Gastroesophageal sphincter (tissue), 3 donors: ENCODE measurements around the gene SGTA.

Experiments used
- CTCF ChIP-seq, 4 experiments: fragments of 200-600 bp in 2 of 4; fragments of 450-650 bp in 2 of 4; sonication (generic) in 1 of 4; IDR thresholded peaks; one replicate each; pipeline ENCODE4 v1.5.1; 2017 to 2019; ENCODE audit warnings: antibody characterized with exemption in 4 of 4, mild to moderate bottlenecking in 2 of 4, moderate library complexity in 2 of 4
- EP300 ChIP-seq: sonication (generic); formaldehyde crosslinking; IDR thresholded peaks from one replicate; pipeline ENCODE4 v1.6.1; 2017; ENCODE audit warnings: antibody characterized with exemption, mild to moderate bottlenecking
- POLR2A ChIP-seq, 2 donors: fragments of 450-650 bp; IDR thresholded peaks; one replicate each; pipeline ENCODE4 v1.6.1; 2017; ENCODE audit warnings: antibody characterized with exemption in 2 of 2, mild to moderate bottlenecking in 2 of 2, moderate library complexity in 1 of 2
- POLR2AphosphoS5 ChIP-seq: sonication (generic); formaldehyde crosslinking; IDR thresholded peaks from one replicate; pipeline ENCODE4 v1.6.1; 2017; ENCODE audit warnings: antibody characterized with exemption

GRCh38 chr19:2797280-2797679 lies 14.2 kb upstream of the SGTA start:
- TF ChIP-seq CTCF (IDR thresholded peaks at IDR 0.05) (no peak), POLR2AphosphoS5 (no peak), EP300 (no peak), POLR2A (IDR thresholded peaks at IDR 0.05) (no peak)
